Mesodermal cell (in vitro differentiated cells): Measurements from ENCODE around the gene TMEM132D.

Experiments
- H3K27ac ChIP-seq: 2 replicates; pipeline ENCODE4 v1.7.0; 2013; ENCODE audit warnings: mild to moderate bottlenecking, low read depth, low read length, moderate library complexity; ENCODE audit not compliant: severe bottlenecking
- H3K36me3 ChIP-seq: 2 replicates; pipeline ENCODE4 v1.7.1; 2013; ENCODE audit warnings: mild to moderate bottlenecking, low read length, moderate library complexity; ENCODE audit not compliant: control insufficient read depth, insufficient read depth
- H3K4me1 ChIP-seq: one replicate; pipeline ENCODE4 v1.7.1; 2013; ENCODE audit warnings: mild to moderate bottlenecking, low read length; ENCODE audit not compliant: insufficient read depth, control insufficient read depth, poor library complexity, severe bottlenecking
- H3K4me3 ChIP-seq: 2 replicates; pipeline ENCODE4 v1.7.0; 2013; ENCODE audit warnings: low read length, control low read depth, mild to moderate bottlenecking; ENCODE audit not compliant: insufficient read depth, poor library complexity, severe bottlenecking; ENCODE audit errors: extremely low read depth
- H3K9me3 ChIP-seq: 2 replicates; pipeline ENCODE4 v1.7.1; 2013; ENCODE audit warnings: mild to moderate bottlenecking, low read length, moderate library complexity; ENCODE audit not compliant: control insufficient read depth
- WGBS, 2 experiments: methylation state at CpG; one replicate each; pipeline ENCODE4 v1.1.5; 2013; ENCODE audit warnings: missing lambda C conversion rate in 2 of 2; ENCODE audit not compliant: insufficient coverage in 2 of 2; 5-methylcytosine and 5-hydroxymethylcytosine counted together

TMEM132D gene

DNA sequence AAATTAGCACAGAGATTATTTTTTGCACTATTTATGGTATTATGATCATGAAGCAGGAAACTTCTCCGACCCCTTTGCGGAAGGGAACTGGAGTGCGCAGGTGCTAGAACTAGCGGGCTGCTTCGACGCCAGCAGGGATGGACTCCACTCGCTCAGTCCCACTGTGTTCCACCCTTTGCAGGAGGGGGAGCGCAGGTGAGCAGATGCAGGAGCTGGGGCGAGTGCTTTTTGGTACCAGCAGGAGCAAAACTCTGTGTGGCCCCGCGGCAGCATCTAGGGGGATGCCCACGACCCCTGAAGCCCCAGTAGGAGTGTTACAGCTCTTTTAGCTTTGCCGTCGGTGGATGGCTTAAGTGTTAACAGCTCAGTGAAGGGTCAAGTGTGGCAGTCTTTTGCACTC lies 113.9 kb downstream of the TMEM132D start:
- Histone ChIP-seq H3K4me1 (no peaks in the 10 kb centered on the region), H3K4me3 (no peak overlapping the region), H3K27ac (no peak overlapping the region), H3K36me3 (no peaks in the 10 kb centered on the region), H3K9me3 (no peaks in the 10 kb centered on the region)
- 90 to 93% methylated on average over 8 to 14 of the region's 14 CpGs for WGBS, 2 experiments

DNA sequence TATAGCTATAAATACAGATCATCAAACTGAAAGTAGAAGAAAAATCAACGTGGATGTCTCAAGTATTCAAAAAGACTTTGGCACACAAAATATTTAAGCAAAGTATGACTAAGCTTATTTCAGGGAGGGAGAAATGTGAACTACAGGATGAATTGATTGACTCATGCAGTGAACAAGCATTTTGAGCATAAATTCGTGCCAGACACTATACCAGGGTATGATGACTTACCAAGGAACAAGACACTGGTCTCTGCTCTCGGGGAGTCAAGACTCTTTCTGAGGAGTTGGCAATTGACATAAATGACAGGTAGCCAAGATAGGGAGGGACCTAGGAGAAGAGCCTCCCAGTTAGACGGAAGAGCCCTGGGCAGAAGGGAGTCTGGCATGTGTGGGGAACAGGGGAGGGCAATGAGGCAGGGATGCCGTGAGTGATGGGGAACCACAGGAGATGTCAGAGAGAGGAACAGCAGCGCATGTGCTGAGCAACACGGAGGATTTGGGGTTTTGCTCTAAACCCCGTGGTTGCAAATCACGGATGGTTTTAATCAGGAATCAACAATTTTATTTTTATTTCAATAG lies 115.2 kb downstream of the TMEM132D start:
- Histone ChIP-seq H3K9me3 (no peaks in the 10 kb centered on the region), H3K27ac (no peak overlapping the region), H3K4me1 (no peaks in the 10 kb centered on the region), H3K36me3 (no peaks in the 10 kb centered on the region), H3K4me3 (no peak overlapping the region)
- WGBS, 2 experiments: 92 to 95% methylated on average over 4 to 6 of the region's 9 CpGs

- H3K4me1 ChIP-seq: no peaks in the 10 kb centered on the region
- no peak overlapping the region for H3K27ac ChIP-seq
- H3K9me3 ChIP-seq: no peaks in the 10 kb centered on the region
- no peak overlapping the region for H3K4me3 ChIP-seq
- no peaks in the 10 kb centered on the region for H3K36me3 ChIP-seq
- WGBS, 2 experiments: 82 to 93% methylated on average over 6 to 7 of the region's 12 CpGs
Observed at GRCh38 chr12:129779989-129780388, 123.8 kb downstream of the TMEM132D start.

DNA sequence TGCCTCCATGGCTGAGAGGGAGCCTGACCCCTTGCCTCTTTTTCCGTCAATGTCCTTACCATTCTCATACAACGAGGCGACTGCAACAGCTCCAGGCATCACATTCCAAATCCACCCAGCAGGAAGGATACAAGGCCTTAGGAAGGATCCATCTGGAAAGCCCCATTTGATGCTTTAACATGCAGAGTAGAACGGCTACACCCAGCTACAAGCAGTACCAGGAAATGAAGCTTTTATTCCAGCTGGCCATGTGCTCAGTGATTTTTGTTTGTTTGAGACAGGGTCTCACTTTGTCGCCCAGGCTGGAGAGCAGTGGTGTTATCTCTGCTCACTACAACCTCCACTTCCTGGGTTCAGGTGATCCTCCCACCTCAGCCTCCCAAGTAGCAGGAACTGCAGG lies 124.8 kb downstream of the TMEM132D start:
- Histone ChIP-seq H3K9me3 (no peaks in the 10 kb centered on the region), H3K4me1 (no peaks in the 10 kb centered on the region), H3K4me3 (no peak overlapping the region), H3K27ac (no peak overlapping the region), H3K36me3 (no peaks in the 10 kb centered on the region)
- WGBS, 2 experiments: 92 to 96% methylated on average over 2 to 5 of the region's 5 CpGs

- Histone ChIP-seq H3K9me3 (no peaks in the 10 kb centered on the region), H3K36me3 (no peaks in the 10 kb centered on the region), H3K4me1 (peaks cover 11% of the 10 kb centered on the region), H3K27ac (no peak overlapping the region), H3K4me3 (no peak overlapping the region)
- WGBS, 2 experiments: 89 to 93% methylated on average over 7 of the region's 10 CpGs
Observed at GRCh38 chr12:129776977-129777667, 126.7 kb downstream of the TMEM132D start.

- WGBS, 2 experiments: 78 to 85% methylated on average over 14 of the region's 17 CpGs
- H3K4me3 ChIP-seq: no peak overlapping the region
- H3K36me3 ChIP-seq: no peaks in the 10 kb centered on the region
- H3K9me3 ChIP-seq: no peaks in the 10 kb centered on the region
- H3K4me1 ChIP-seq: peaks cover 15% of the 10 kb centered on the region
- peak overlapping the region; percentile 96 for H3K27ac ChIP-seq
Observed at GRCh38 chr12:129772501-129773493, 131.0 kb downstream of the TMEM132D start.

- Histone ChIP-seq H3K4me3 (no peak overlapping the region), H3K36me3 (no peaks in the 10 kb centered on the region), H3K27ac (no peak overlapping the region), H3K4me1 (peaks cover 15% of the 10 kb centered on the region), H3K9me3 (peaks cover 3% of the 10 kb centered on the region)
- WGBS, 2 experiments: 51 to 56% methylated on average over 3 to 4 of the region's 4 CpGs
Observed at GRCh38 chr12:129771238-129771637, 132.6 kb downstream of the TMEM132D start.

DNA sequence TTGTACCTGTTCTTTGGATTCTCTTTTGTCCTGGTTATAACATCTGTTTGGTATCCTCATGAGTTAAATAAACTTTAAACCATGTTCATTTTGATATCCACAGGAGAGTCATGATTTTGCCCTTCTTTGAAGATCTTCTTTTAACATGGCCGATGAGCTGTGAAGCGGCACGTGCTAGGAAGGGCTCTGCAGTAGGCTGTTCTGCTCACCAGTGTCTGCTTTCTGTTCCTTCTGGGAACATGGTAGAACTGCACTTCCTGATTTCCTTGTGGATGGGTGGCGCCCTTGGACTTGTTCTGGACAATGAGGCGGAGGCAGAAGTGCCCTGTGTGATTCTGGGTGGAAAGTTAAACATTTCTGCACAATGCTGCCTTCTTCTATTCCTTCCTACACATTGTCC lies 138.1 kb downstream of the TMEM132D start:
- Histone ChIP-seq H3K4me1 (no peaks in the 10 kb centered on the region), H3K36me3 (no peaks in the 10 kb centered on the region), H3K9me3 (peaks cover 3% of the 10 kb centered on the region), H3K4me3 (no peak overlapping the region), H3K27ac (no peak overlapping the region)
- WGBS, 2 experiments: 100% methylated on average over 3 of the region's 5 CpGs

GRCh38 chr12:129762436-129762835 lies 141.4 kb downstream of the TMEM132D start:
- no peak overlapping the region for H3K27ac ChIP-seq

DNA sequence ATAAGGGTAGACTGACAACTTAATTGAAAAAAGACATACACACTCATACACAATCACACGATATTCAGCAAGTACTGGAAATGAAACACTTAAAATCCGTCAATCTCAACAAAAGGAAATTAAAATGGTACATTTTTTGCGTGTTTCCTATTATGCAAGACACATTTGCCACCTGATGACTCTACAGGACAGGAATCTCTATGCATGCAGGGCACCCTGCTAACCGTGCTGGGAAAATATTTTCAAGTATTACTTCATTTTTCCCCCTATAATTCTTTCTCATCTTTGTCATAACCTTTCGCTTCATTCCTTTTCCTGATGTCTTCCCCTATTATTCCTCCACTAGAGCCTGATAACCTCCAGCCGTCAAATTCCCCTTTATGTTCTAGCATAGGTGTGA lies 150.2 kb downstream of the TMEM132D start:
- WGBS, 2 experiments: 82 to 83% methylated on average over 4 to 5 of the region's 6 CpGs
- H3K4me3 ChIP-seq: no peak overlapping the region
- H3K4me1 ChIP-seq: no peaks in the 10 kb centered on the region
- no peaks in the 10 kb centered on the region for H3K36me3 ChIP-seq
- H3K9me3 ChIP-seq: no peaks in the 10 kb centered on the region
- no peak overlapping the region for H3K27ac ChIP-seq

More at GRCh38 chr12:129762436-129762835, 141.4 kb downstream of the TMEM132D start:
- H3K4me3 ChIP-seq: no peak overlapping the region
- WGBS, 2 experiments: 74 to 92% methylated on average over 2 to 3 of the region's 5 CpGs
- no peaks in the 10 kb centered on the region for H3K36me3 ChIP-seq
- no peaks in the 10 kb centered on the region for H3K4me1 ChIP-seq
- H3K9me3 ChIP-seq: peaks cover 2% of the 10 kb centered on the region
